ENCODE measurements around the gene HSF4. TPM values are rescaled to one million over a fixed set of nuclear protein-coding genes. Genes with fewer than 3 reads are reported as not detected.

Gene HSF4
- total RNA-seq, 1 donor, result 1.3 TPM

DNA sequence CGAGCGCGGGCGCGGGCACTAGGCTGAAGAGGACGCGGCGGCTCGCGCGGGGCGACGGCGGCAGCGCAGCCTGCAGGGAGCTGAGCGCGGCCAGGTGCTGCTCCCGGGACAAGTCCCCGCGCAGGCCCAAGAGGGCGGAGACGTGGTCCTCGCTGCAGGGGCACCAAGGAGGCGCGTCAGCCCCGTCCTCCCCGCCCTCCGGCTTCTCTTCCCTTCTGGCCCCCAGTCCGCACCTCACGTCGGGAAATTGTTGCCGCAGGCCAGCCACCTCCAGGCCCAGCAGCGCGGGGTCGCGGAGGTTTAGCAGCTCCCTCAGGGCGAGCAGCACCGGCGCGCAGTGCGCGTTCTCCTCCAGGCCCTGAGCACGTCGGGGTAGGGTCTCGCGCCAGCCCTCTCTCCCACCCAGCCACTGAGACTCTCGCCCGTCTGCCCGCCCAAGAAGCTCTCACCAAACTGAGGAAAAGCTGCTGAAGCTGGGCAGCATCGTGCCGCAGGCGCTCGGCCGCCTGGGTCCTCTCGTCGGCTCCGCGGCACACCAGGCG is 20.0 kb downstream of the HSF4 start:
- no peak for DNase-seq (ENCODE audit: low read depth in 2 of 3, low spot score in 2 of 3)

DNA sequence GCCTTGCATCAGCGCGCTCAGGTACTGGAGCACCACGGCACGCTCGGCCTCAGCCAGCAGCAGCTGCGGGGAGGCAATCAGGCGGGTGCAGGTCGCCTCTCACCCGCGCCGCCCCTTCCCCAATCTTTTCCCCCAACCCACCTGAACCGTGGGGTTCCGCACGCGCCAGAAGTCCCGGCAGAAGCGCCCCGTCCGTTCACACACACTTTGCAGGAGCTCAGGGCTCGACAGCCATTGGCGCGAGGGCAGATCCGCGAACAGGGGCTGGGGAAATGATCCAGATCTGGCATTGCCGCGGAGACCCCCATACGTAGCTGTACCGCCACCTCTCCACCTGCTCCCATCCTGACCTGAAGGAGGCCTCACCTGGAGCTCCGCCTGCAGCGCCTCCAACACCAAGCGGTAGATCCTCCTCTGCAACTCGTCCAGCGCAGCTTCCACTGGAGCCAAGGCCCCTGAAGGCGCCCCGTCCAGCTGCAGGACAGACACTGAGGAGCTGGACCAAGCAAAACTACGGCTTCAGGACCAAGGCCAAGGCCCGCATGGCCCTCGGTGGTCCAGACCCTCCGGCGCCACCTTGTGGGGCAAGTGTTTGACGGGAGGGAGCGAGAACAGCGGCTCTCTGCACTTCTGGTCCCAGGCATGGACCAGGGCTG is 20.6 kb downstream of the HSF4 start:
- DNase-seq (ENCODE audit: low read depth in 2 of 3, low spot score in 2 of 3), result peak in 2 of 3 donors; percentile 81 to 88

DNA sequence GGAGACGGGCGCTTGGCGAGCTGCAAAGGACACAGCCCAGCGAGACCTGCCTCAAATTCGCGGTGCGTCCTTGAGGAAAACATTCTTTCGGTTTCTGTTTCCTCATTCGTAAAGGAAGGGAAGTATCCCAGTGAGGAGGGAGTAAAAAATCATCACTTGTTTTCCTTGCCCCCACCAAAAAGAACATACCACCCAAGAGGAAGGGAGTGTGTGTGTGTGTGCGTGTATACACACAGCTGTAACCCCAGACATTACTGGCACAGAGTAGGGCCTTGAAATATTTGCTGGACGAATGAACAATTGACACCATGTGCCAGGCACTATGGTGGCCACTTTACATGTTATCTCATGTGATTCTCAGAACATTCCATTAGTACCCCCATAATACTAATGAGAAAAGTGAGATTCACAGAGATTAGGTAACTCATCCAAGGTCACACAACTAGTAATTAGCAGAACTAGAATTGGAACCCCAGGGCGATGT is 21.1 kb downstream of the HSF4 start:
- no peak for DNase-seq (ENCODE audit: low read depth in 2 of 3, low spot score in 2 of 3)

DNA sequence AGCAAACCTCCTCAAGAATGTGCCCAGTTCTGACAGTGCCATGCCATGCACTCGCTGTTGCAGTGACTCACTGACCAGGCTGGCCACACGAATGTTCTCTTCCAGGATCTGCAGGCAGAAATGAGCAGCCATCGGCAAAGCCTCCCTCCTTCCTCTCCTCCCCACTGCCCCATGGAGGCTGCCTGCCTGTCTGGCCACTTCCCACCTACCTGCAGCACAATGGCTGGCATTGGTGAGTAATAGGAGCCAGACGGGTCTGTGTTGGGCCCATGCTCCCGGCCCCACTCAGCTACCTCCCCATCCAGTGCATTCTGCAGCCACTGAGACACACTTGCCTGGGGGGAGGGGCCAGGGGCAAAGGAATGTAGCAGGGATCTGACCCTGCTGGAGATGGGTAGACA is 22.0 kb downstream of the HSF4 start:
- no peak for DNase-seq (ENCODE audit: low read depth in 2 of 3, low spot score in 2 of 3)

DNA sequence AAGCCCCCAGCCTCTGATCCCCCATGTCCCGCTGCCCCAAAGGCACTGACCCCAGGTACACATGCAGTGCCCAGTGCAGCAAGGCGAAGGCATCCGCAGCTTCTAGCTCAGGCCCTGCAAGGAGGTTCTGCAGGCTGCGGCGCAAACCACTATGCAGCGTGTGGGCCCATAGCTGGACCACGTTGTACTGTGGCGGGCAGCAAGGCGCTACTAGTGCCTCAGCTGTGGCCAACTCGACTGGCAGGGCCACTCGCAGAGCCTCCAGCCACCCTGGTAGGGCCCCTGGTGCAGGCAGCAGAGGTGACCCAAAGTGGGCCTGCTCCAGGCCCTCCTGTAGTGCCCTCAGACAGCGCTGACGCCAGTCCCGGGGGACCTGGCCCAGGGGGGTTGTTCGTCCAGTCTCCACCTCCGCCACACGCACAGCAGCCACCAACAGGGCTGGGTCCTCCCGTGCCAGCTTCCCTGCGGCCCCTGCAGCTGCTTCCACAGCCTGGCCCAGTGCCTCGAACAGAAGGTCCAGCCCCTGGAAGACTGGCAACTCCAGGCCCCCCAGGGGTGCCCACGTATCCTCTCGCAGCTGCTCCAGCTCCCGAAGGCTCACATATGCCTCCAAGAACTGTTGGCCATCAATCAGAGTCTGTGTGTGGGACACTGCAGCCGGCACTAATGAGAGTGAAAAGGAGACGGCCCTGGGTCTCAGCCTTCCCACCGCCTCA is 22.8 kb downstream of the HSF4 start:
- no peak for DNase-seq (ENCODE audit: low read depth in 2 of 3, low spot score in 2 of 3)

DNA sequence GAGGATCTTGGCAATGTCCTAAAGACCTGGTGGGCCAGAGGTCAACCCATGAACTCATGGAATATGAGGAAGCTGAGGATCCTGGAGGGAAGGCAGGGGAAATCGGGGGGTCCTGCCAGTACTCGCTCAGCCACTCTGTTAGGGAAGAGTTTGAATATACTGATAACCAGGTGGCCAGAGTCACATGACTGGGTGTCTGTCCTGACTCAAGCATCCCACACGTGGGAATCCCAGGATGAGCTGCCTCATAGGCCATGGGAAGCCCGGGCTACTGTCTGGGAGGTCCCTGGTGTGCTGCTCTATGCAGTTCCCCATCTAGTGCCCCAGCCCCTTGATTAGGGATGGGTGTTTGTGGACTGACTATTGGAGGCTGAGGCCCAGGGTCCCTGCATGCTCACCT is 23.8 kb downstream of the HSF4 start:
- no peak for DNase-seq (ENCODE audit: low read depth in 2 of 3, low spot score in 2 of 3)

DNA sequence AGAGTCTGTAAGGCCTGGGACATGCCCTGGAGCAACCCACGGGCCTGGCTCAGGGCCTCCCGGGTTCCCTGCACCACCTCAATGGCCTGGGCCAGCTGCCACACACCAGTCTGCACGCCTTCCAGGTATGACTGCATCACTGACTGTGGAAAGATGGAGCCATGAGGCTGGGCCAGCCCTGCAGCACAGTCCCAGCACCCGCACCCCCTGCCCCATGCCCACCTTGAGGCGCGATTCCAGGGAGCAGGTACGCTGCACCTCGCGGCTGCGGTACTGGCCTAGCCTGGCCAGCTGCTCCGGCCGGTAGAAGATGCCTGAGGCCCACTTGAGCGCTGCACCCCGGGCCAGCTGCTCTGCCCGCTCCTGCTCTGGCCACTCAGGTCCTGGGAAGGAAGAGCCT is 24.3 kb downstream of the HSF4 start:
- no peak for DNase-seq (ENCODE audit: low read depth in 2 of 3, low spot score in 2 of 3)

DNA sequence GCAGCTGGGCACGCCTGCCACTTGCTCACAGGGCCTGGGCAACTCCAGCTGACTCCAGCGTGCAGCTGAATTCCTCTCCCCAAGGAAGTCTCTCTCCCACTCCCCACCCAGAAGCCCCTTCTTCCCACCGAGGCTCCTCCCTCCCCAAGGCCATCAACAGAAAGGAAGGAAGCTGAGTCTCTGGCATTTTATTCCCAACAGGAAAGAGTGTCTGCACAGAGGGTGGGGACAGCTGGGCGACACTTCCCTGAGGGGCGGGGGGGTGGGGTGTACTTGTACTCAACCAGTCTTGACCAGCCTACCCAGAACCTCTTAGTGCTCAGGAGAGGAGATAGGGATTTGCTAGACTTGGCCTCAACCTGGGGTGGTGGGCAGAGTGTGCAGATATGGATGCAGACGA is 25.5 kb downstream of the HSF4 start, which contains the start of gene EXOC3L1:
Gene EXOC3L1, minus strand, starts transcription at position 96 of the 400 bp plus-strand sequence. CDS start 460 bp downstream, outside the sequence.
- no peak for DNase-seq (ENCODE audit: low read depth in 2 of 3, low spot score in 2 of 3)

DNA sequence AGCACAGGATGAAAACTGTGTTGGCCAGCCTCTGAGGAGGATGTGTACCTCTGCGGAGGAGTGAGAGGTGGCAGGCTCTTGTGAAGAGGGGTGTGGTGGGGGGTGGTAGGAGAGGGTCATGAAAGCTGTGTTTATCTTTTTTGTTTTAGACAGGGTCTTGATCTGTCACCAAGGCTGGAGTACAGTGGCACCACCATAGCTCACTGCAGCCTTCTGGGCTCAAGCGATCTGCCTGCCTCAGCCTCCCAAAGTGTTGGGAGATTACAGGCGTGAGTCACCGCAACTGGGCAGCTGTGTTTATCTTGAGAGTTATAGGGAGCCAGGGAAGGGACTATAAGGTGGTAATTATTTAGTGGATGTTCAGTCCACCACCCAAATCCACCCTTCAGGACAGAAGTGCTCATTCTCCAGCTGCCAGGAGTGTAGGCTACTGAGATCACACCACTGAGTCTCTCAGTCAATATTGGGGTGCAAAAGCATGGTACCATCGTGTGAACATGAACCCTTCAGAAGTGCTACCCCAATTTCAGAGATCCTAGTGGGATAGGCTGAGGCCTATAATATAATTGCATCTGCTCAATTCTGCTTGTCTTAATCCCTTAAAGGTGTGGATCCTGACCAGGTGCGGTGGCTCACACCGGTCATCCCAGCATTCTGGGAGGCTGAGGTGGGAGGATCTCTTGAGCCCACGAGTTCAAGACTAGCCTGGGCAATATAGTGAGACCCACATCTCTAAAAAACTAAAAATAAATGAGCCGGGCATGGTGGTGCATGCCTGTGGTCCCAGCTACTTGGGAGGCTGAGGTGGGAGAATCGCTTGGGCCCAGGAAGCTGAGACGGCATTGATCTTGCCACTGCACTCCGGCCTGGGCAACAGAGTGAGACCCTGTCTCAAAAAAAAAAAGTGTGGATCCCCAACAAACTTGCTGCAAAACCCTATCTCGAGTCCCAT is 26.2 kb downstream of the HSF4 start:
- no peak for DNase-seq (ENCODE audit: low read depth in 2 of 3, low spot score in 2 of 3)

DNA sequence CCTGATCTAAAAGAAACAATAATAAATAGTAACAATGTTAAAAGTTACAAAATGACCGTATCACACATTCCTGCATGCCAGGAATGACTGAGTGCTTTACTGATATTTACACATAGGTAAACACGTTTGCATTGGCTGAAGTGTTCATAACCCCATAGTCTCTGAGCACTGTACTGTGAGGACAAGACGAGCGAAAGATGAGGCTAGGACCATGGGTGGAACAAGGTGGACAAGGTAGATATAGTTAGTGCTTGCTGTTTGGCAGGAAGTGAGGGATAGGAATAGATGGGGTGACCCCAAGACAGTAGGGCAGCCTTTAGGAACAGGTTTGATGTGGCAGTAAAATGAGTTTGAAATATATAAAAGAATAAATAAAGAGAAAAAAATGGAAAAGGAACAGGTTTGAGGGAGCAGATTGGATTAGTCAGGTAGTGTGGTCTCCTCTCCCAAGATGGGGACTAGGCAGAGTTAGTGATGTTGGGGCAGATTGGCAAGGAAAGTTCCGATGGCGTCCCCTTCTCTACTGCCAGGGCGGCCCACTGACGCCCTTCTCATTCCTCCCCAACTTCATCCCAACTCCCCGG is 27.0 kb downstream of the HSF4 start:
- DNase-seq (ENCODE audit: low read depth in 2 of 3, low spot score in 2 of 3), result no peak

DNA sequence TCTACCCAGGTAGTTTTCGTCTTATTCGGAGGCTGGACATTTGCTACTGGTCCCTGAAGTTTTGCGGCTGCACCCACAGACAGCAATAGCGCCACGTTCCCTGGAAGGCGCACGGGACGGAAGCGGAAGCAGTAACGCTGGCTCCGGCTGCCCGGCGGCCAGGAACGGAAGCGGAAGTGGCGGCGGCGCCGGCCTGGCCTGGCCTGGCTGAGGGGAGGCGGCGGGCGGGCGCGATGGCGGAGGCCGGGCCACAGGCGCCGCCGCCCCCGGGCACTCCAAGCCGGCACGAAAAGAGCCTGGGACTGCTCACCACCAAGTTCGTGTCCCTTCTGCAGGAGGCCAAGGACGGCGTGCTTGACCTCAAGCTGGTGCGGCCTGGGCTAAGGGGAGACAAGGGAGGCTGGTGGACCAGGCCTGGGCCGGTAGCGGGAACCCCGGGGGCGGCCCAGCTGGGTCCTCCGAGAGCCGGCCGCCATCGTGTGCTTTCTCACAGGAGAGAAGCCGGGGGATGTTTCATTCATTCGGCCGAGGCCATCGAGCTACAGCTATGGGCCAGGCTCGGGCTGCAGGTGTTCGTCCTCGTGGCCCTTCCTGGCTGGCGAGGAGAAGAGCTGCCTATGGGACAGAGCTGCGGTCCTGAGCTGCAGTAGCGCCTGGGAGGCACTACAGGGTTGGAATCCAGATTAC is 27.6 kb downstream of the HSF4 start, which contains the start of gene E2F4:
Gene E2F4, plus strand, starts transcription at position 161 of the 687 bp plus-strand sequence. Its CDS starts 73 bp downstream, at position 234.
- peak; percentile 61 to 94 (median 91) for DNase-seq (ENCODE audit: low read depth in 2 of 3, low spot score in 2 of 3)

DNA sequence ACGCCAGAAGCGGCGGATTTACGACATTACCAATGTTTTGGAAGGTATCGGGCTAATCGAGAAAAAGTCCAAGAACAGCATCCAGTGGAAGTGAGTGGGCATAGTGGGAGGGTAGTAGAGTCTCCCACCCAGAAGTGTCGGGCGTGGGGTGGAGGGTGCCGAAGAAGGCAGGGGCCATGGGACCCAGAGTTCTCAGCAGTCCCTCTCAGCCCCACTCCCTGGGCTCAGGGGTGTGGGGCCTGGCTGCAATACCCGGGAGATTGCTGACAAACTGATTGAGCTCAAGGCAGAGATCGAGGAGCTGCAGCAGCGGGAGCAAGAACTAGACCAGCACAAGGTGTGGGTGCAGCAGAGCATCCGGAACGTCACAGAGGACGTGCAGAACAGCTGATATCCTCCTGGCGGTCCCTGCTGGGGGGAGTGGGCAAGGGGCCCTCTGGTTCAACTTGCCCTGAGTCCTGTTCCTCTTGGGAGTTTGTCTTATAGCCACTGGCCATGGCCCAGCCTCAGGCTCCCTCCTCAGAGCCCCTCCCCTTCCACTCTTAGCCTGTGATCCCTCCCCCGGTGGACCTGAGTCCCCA is 28.3 kb downstream of the HSF4 start:
- DNase-seq (ENCODE audit: low read depth in 2 of 3, low spot score in 2 of 3), result no peak

DNA sequence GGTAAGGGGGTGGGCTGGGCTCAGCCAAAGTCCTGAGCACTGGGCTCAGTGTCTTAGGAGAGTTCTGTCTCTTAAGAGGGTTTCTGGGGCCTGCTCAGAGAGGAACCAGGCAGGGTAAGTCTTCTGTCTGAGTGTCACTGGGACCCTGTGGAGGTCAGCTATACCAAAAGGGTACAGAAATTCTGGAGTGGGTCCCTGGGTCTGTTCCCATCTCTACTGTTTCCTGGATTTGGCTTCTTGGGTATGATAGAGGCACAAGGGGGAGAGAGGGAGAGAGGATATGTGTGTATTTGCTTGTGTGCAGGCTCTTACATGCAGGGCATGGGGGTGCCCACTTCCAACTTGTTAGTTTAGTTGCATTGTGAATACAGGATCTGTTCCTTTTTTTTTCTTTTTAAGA is 29.0 kb downstream of the HSF4 start:
- no peak for DNase-seq (ENCODE audit: low read depth in 2 of 3, low spot score in 2 of 3)

DNA sequence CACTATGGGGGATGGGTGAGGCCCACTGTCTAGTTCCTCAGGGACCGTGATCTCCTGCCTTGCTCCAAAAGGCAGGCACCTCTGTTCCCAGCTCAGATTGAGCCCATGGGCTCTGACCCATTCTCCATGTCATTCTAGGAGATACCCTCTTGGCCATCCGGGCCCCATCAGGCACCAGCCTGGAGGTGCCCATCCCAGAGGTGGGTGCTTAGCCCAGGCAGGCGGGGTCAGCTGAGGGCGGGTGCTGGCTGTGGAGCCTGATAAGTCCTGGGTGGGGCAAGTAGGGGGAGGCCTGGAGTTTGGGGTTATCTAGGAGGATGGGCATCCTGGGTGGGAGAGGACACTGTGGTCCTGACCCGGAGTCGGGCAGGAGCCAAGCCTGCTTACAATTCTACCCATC is 29.7 kb downstream of the HSF4 start:
- DNase-seq (ENCODE audit: low read depth in 2 of 3, low spot score in 2 of 3), result no peak

DNA sequence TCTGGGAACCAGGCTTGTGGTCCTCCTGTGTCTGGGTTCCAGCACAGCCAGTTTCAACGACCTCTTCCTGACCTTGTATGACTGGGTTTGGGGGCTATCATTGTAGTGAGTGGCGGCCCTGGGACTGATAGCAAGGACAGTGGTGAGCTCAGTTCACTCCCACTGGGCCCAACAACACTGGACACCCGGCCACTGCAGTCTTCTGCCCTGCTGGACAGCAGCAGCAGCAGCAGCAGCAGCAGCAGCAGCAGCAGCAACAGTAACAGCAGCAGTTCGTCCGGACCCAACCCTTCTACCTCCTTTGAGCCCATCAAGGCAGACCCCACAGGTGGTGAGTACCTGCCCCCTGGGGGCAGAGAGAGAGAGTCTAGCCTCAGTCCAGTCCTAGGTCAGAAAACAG is 31.1 kb downstream of the HSF4 start:
- DNase-seq (ENCODE audit: low read depth in 2 of 3, low spot score in 2 of 3), result no peak

DNA sequence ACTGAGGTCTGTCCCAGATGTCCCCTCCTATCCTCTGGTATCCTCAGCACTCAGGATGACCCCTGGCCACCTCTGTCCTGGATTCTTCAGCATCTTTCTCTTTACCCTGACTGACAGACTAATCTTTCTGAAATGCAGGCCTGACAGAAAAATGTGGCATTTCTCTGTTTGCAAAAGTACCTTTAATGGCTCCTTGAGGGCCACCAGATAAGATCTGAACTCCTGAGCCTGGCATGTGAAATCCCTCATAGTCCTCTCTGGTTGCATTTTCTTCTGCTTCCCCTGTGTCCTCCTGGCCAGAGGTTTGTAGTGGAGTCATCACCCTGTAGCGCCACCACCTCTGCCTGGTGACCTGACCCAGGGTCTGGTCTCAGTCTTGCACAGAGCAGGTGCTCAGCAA is 32.3 kb downstream of the HSF4 start:
- no peak for DNase-seq (ENCODE audit: low read depth in 2 of 3, low spot score in 2 of 3)

DNA sequence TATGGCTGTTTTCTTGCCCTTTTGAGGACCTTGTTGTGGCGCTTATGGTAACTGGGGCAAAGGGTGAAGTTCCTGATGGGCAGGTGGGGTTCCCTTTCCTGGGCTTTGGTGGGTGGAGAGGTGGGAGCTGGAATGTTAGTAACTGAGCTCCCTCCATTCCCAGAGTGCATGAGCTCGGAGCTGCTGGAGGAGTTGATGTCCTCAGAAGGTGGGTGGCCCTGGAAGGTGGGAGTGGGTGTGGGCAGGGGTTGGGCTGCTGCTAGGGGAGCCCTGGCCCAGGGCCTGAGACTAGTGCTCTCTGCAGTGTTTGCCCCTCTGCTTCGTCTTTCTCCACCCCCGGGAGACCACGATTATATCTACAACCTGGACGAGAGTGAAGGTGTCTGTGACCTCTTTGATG is 33.2 kb downstream of the HSF4 start:
- no peak for DNase-seq (ENCODE audit: low read depth in 2 of 3, low spot score in 2 of 3)

DNA sequence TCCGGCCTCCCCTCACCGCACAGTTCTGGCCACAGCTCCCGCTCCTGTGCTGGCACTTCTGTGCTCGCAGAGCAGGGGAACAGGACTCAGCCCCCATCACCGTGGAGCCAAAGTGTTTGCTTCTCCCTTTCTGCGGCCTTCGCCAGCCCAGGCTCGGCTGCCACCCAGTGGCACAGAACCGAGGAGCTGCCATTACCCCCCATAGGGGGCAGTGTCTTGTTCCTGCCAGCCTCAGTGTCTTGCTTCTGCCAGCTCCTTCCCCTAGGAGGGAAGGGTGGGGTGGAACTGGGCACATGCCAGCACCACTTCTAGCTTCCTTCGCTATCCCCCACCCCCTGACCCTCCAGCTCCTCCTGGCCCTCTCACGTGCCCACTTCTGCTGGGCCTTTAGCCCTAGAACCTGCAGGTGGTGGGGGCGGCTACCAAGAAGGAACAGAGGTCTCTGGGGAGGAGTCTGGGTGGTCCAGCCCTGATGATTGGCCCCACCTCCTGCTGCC is 33.7 kb downstream of the HSF4 start:
- peak in 2 of 3 donors; percentile 53 to 70 for DNase-seq (ENCODE audit: low read depth in 2 of 3, low spot score in 2 of 3)
